ENCODE measurements around the gene RASGRP4.
"Not testable (repeated sequence)": the region's sequence is repeated elsewhere in the genome, so short reads cannot be mapped to it uniquely, and the experiment has no call there.

RASGRP4 gene

GRCh38 chr19:38375098-38375493 lies 50.9 kb downstream of the RASGRP4 start:
- H3K27ac ChIP-seq: peak overlapping the region; percentile 74
- TF ChIP-seq CTCF (IDR thresholded peaks at IDR 0.05) (no peak), ZFX (IDR thresholded peaks at IDR 0.05; ENCODE audit: borderline replicate concordance) (no peak)

- peak within 1 kb of the TSS; percentile 74 for H3K27ac ChIP-seq
- TF ChIP-seq CTCF (IDR thresholded peaks at IDR 0.05) (peak; percentile 50), ZFX (IDR thresholded peaks at IDR 0.05; ENCODE audit: borderline replicate concordance) (no peak)
Measured at GRCh38 chr19:38374332-38375097, 51.5 kb downstream of the RASGRP4 start, which contains the start of gene PSMD8. PSMD8 (plus strand) TSS chr19:38374571; CDS start chr19:38374602, 31 bp downstream.

GRCh38 chr19:38373907-38374331 lies 52.1 kb downstream of the RASGRP4 start:
- H3K27ac ChIP-seq: peak overlapping the region; percentile 74
- TF ChIP-seq CTCF (IDR thresholded peaks at IDR 0.05) (no peak), ZFX (IDR thresholded peaks at IDR 0.05; ENCODE audit: borderline replicate concordance) (no peak)

GRCh38 chr19:38371081-38371480 lies 54.9 kb downstream of the RASGRP4 start:
- TF ChIP-seq ZFX (IDR thresholded peaks at IDR 0.05; ENCODE audit: borderline replicate concordance) (no peak), CTCF (IDR thresholded peaks at IDR 0.05) (no peak)
- H3K27ac ChIP-seq: no peak overlapping the region

DNA sequence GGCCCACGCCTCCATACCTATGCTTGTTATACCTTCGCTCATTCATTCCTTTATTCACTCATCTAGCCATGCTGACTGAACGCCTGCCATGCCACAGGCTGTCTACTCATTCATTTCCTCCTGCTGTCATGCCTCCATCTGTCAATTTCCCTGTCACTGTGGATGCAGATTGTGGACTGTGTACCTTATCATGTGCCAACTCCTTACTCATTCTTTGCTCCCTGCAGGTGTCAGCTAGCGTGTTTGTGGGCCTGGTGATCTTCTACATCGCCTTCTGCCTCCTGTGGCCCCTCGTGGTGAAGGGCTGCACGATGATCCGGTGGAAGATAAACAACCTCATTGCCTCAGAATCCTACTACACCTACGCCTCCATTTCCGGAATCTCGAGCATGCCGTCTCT lies 55.7 kb downstream of the RASGRP4 start:
- H3K27ac ChIP-seq: no peak overlapping the region
- TF ChIP-seq CTCF (IDR thresholded peaks at IDR 0.05) (no peak), ZFX (IDR thresholded peaks at IDR 0.05; ENCODE audit: borderline replicate concordance) (no peak)

DNA sequence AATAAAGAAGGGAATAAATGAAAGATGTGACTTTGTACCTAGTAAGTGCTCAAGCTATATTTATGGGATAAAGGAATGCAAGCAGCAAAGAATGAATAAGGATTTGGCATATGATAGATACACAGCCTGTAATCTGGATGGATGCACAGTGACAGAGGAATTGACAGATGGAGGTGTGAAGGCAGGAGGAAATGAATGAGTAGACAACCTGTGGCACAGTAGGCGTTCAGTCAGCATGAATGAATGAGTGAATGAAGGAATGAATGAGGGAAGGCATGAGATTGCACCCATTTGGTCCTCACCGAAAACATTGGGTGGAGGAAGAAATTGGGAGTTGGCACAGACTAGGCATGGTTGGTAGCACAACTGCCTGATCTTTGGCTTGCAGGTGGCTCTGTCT lies 56.4 kb downstream of the RASGRP4 start:
- TF ChIP-seq CTCF (IDR thresholded peaks at IDR 0.05): no peak
- TF ChIP-seq ZFX (IDR thresholded peaks at IDR 0.05; ENCODE audit: borderline replicate concordance): no peak
- no peak overlapping the region for H3K27ac ChIP-seq

- no peak for TF ChIP-seq CTCF (IDR thresholded peaks at IDR 0.05)
- no peak for TF ChIP-seq ZFX (IDR thresholded peaks at IDR 0.05; ENCODE audit: borderline replicate concordance)
Measured at GRCh38 chr19:38367041-38367440, 59.0 kb downstream of the RASGRP4 start.

GRCh38 chr19:38362946-38363688 lies 62.9 kb downstream of the RASGRP4 start:
- H3K27ac ChIP-seq: not testable (repeated sequence)

More at GRCh38 chr19:38367041-38367440, 59.0 kb downstream of the RASGRP4 start:
- H3K27ac ChIP-seq: no peak overlapping the region

Data from 22Rv1 (cell line).